ENCODE data around the gene MAGEB3. TPM values are rescaled to one million over a fixed set of nuclear protein-coding genes. Genes with fewer than 3 reads are reported as not detected.

The MAGEB3 gene
- total and polyA plus RNA-seq, 2 of the 13 experiments (the other 11 are each of a cell fraction or from before 2014, with no cell fraction given) = not detected

Other genes with a start within 250 kb of the MAGEB3 start
- gene MAGEB2, start 15.1 kb upstream of the MAGEB3 start, total RNA-seq (2016; rRNA removed; fragmentation: Illumina TruSeq; extraction: Trizol) = not detected in 2 replicates
- not detected in 2 replicates for gene MAGEB2, start 15.1 kb upstream of the MAGEB3 start, polyA plus RNA-seq (2011; rRNA removed)
- not detected in 2 replicates for gene MAGEB4, start 11.3 kb downstream of the MAGEB3 start, total RNA-seq (2016; rRNA removed; fragmentation: Illumina TruSeq; extraction: Trizol)
- not detected in 2 replicates for gene MAGEB4, start 11.3 kb downstream of the MAGEB3 start, polyA plus RNA-seq (2011; rRNA removed)
- not detected in 2 replicates for gene MAGEB1, start 16.5 kb downstream of the MAGEB3 start, total RNA-seq (2016; rRNA removed; fragmentation: Illumina TruSeq; extraction: Trizol)
- not detected in 2 replicates for gene MAGEB1, start 16.5 kb downstream of the MAGEB3 start, polyA plus RNA-seq (2011; rRNA removed)
- gene NR0B1, start 78.7 kb downstream of the MAGEB3 start, total RNA-seq (2016; rRNA removed; fragmentation: Illumina TruSeq; extraction: Trizol) = not detected in 2 replicates
- gene NR0B1, start 78.7 kb downstream of the MAGEB3 start, polyA plus RNA-seq (2011; rRNA removed) = not detected in 2 replicates